Muscle of leg (tissue), 16 donors: ENCODE data around the gene TMEM87A. TPM values are rescaled to one million over a fixed set of nuclear protein-coding genes. Genes with fewer than 3 reads are reported as not detected.
A peak's percentile ranks its signal among the peaks of the same experiment; 100 is the strongest.
"Not testable (repeated sequence)": the region's sequence is repeated elsewhere in the genome, so short reads cannot be mapped to it uniquely, and the experiment has no call there.

Source experiments
- DNase-seq: peaks from one replicate; pipeline ENCODE4 v3.0.0; 2013
- H3K27ac ChIP-seq: one replicate; pipeline ENCODE4 v1.5.1; 2013; ENCODE audit warnings: mild to moderate bottlenecking, low read length, control low read depth
- H3K27me3 ChIP-seq: one replicate; pipeline ENCODE4 v1.6.1; 2013; ENCODE audit warnings: low read length; ENCODE audit not compliant: control insufficient read depth, insufficient read depth
- H3K36me3 ChIP-seq: one replicate; pipeline ENCODE4 v1.6.1; 2013; ENCODE audit warnings: low read length; ENCODE audit not compliant: control insufficient read depth, insufficient read depth
- H3K4me1 ChIP-seq: one replicate; pipeline ENCODE4 v1.6.1; 2013; ENCODE audit warnings: low read length; ENCODE audit not compliant: control insufficient read depth, insufficient read depth
- H3K4me3 ChIP-seq: one replicate; pipeline ENCODE4 v1.5.1; 2013; ENCODE audit warnings: low read length, control low read depth
- H3K9me3 ChIP-seq: replicated peaks from 2 replicates; pipeline ENCODE4 v1.6.1; 2013; ENCODE audit warnings: low read depth, low read length; ENCODE audit not compliant: control insufficient read depth
- WGBS: methylation state at CpG from one replicate; pipeline ENCODE4 v1.1.5; 2013; ENCODE audit warnings: missing lambda C conversion rate; ENCODE audit not compliant: insufficient coverage; 5-methylcytosine and 5-hydroxymethylcytosine counted together
- long read RNA-seq, 11 donors: transcript quantifications; one replicate each; lab custom pipeline, GENCODE V29; 2026
- polyA plus RNA-seq, 8 donors: library from polyadenylated mRNA; unstranded; fragments of 120-200 nt; gene quantifications; one replicate each; pipeline versions ENCODE4 v1.2.1 to v1.2.3, GENCODE V29; 2013; ENCODE audit warnings: inconsistent platforms in 1 of 8, low replicate concordance in 1 of 8; ENCODE audit not compliant: insufficient read length in 8 of 8, insufficient read depth in 1 of 8
- total RNA-seq: library from RNA; stranded (reverse); fragments of 120-200 nt; gene quantifications from one replicate; pipeline ENCODE4 v1.2.4, GENCODE V29; 2013

Gene TMEM87A
- total RNA-seq (45.8 TPM), polyA plus RNA-seq (10 to 100 TPM; 31.9 to 41.9 (median 34.9) TPM)
- long read RNA-seq, donor 1, partial matches to known transcripts = 0 of 4 reads
- long read RNA-seq, donor 1, other reads (novel, unspliced or antisense) = 0 of 4 reads
- long read RNA-seq, donor 2 = 0 reads
- long read RNA-seq, donor 3, transcript TMEM87A-202 (20 exons, 3,109 nt) = major isoform, 6 of 21 reads
- long read RNA-seq, donor 3, partial matches to known transcripts = 14 of 21 reads
- long read RNA-seq, donor 3, other reads (novel, unspliced or antisense) = 0 of 21 reads
- long read RNA-seq, donor 4, transcript TMEM87A-202 (20 exons, 3,109 nt) = major isoform, 5 of 6 reads
- long read RNA-seq, donor 4, partial matches to known transcripts = 0 of 6 reads
- long read RNA-seq, donor 4, other reads (novel, unspliced or antisense) = 0 of 6 reads
- long read RNA-seq, donor 5, transcript TMEM87A-202 (20 exons, 3,109 nt) = major isoform, 10 of 17 reads
- long read RNA-seq, donor 5, partial matches to known transcripts = 7 of 17 reads
- long read RNA-seq, donor 5, other reads (novel, unspliced or antisense) = 0 of 17 reads
- long read RNA-seq, donor 6, transcript TMEM87A-202 (20 exons, 3,109 nt) = major isoform, 14 of 17 reads
- long read RNA-seq, donor 6, partial matches to known transcripts = 0 of 17 reads
- long read RNA-seq, donor 6, other reads (novel, unspliced or antisense) = 0 of 17 reads
- long read RNA-seq, donor 7, transcript TMEM87A-202 (20 exons, 3,109 nt) = major isoform, 7 of 8 reads
- long read RNA-seq, donor 7, partial matches to known transcripts = 0 of 8 reads
- long read RNA-seq, donor 7, other reads (novel, unspliced or antisense) = 0 of 8 reads
- long read RNA-seq, donor 8, transcript TMEM87A-202 (20 exons, 3,109 nt) = major isoform, 13 of 15 reads
- long read RNA-seq, donor 8, partial matches to known transcripts = 0 of 15 reads
- long read RNA-seq, donor 8, other reads (novel, unspliced or antisense) = 0 of 15 reads
- long read RNA-seq, donor 9, partial matches to known transcripts = 0 of 4 reads
- long read RNA-seq, donor 9, other reads (novel, unspliced or antisense) = 0 of 4 reads
- long read RNA-seq, donor 10, transcript TMEM87A-202 (20 exons, 3,109 nt) = major isoform, 6 of 321 reads
- long read RNA-seq, donor 10, partial matches to known transcripts = 282 of 321 reads
- long read RNA-seq, donor 10, other reads (novel, unspliced or antisense) = 32 of 321 reads
- long read RNA-seq, donor 11, transcript TMEM87A-202 (20 exons, 3,109 nt) = major isoform, 11 of 26 reads
- long read RNA-seq, donor 11, partial matches to known transcripts = 14 of 26 reads
- long read RNA-seq, donor 11, other reads (novel, unspliced or antisense) = 0 of 26 reads

- peak within 1 kb of the TSS; percentile 68 for H3K4me3 ChIP-seq
- H3K27ac ChIP-seq = peak within 1 kb of the TSS; percentile 99
- H3K9me3 ChIP-seq = no peaks in the 10 kb centered on the region
- peaks cover 13% of the 10 kb centered on the region for H3K4me1 ChIP-seq
- DNase-seq = peak; percentile 100
- H3K36me3 ChIP-seq = peaks cover 3% of the 10 kb centered on the region
- WGBS = 0% methylated on average over 49 of the region's 52 CpGs
- no peaks in the 10 kb centered on the region for H3K27me3 ChIP-seq
Measured at GRCh38 chr15:42272939-42273899, at the start of gene TMEM87A, which contains the start of gene GANC. Gene TMEM87A, minus strand, starts transcription at chr15:42273433. Its CDS starts 35 bp downstream, at chr15:42273398. Gene GANC, plus strand, starts transcription at chr15:42273201. Its CDS starts 1,281 bp downstream, at chr15:42274482.

- no peak overlapping the region for H3K27ac ChIP-seq
- no peaks in the 10 kb centered on the region for H3K27me3 ChIP-seq
- no peaks in the 10 kb centered on the region for H3K9me3 ChIP-seq
- WGBS = 100% methylated on average over 1 of the region's 2 CpGs
- DNase-seq = no peak
- H3K4me3 ChIP-seq = no peak overlapping the region
- no peaks in the 10 kb centered on the region for H3K4me1 ChIP-seq
- H3K36me3 ChIP-seq = peaks cover 15% of the 10 kb centered on the region
Measured at GRCh38 chr15:42319206-42319605, 46.0 kb upstream of the TMEM87A start.

GRCh38 chr15:42316282-42316805 lies 43.1 kb upstream of the TMEM87A start:
- not testable (repeated sequence) for H3K27me3 ChIP-seq, H3K4me1 ChIP-seq, H3K36me3 ChIP-seq, H3K27ac ChIP-seq, H3K4me3 ChIP-seq, H3K9me3 ChIP-seq, DNase-seq
- WGBS = 52% methylated on average over 3 of the region's 11 CpGs

- no peaks in the 10 kb centered on the region for H3K4me1 ChIP-seq
- H3K9me3 ChIP-seq = no peaks in the 10 kb centered on the region
- H3K27me3 ChIP-seq = no peaks in the 10 kb centered on the region
- WGBS = no CpG with 5 or more reads among the region's 1 CpG
- no peak overlapping the region for H3K4me3 ChIP-seq
- peaks cover 9% of the 10 kb centered on the region for H3K36me3 ChIP-seq
- no peak overlapping the region for H3K27ac ChIP-seq
- no peak for DNase-seq
Measured at GRCh38 chr15:42315521-42315920, 42.3 kb upstream of the TMEM87A start.

- DNase-seq = no peak
- Histone ChIP-seq H3K4me1 (no peaks in the 10 kb centered on the region), H3K27ac (no peak overlapping the region), H3K9me3 (no peaks in the 10 kb centered on the region), H3K27me3 (no peaks in the 10 kb centered on the region), H3K36me3 (peaks cover 10% of the 10 kb centered on the region), H3K4me3 (no peak overlapping the region)
- no CpG with 5 or more reads among the region's 1 CpG for WGBS
Measured at GRCh38 chr15:42314818-42315217, 41.6 kb upstream of the TMEM87A start.

GRCh38 chr15:42313463-42313862 lies 40.2 kb upstream of the TMEM87A start:
- Histone ChIP-seq H3K4me3 (no peak overlapping the region), H3K36me3 (peaks cover 10% of the 10 kb centered on the region), H3K4me1 (no peaks in the 10 kb centered on the region), H3K27ac (no peak overlapping the region), H3K9me3 (no peaks in the 10 kb centered on the region), H3K27me3 (no peaks in the 10 kb centered on the region)
- no CpG with 5 or more reads among the region's 3 CpGs for WGBS
- DNase-seq = no peak

GRCh38 chr15:42306681-42307080 lies 33.4 kb upstream of the TMEM87A start:
- no peak overlapping the region for H3K27ac ChIP-seq
- no CpG with 5 or more reads among the region's 1 CpG for WGBS
- DNase-seq = no peak
- H3K27me3 ChIP-seq = no peaks in the 10 kb centered on the region
- peaks cover 15% of the 10 kb centered on the region for H3K9me3 ChIP-seq
- no peaks in the 10 kb centered on the region for H3K4me1 ChIP-seq
- H3K4me3 ChIP-seq = no peak overlapping the region
- peaks cover 11% of the 10 kb centered on the region for H3K36me3 ChIP-seq

- H3K27ac ChIP-seq, H3K36me3 ChIP-seq, H3K4me3 ChIP-seq, DNase-seq, H3K27me3 ChIP-seq, H3K4me1 ChIP-seq: not testable (repeated sequence)
- peaks cover 15% of the 10 kb centered on the region for H3K9me3 ChIP-seq
- 93% methylated on average over 2 of the region's 4 CpGs for WGBS
Measured at GRCh38 chr15:42301004-42301403, 27.8 kb upstream of the TMEM87A start.

- no peak for DNase-seq
- H3K36me3 ChIP-seq = peaks cover 7% of the 10 kb centered on the region
Measured at GRCh38 chr15:42289166-42289565, 15.9 kb upstream of the TMEM87A start.

More at GRCh38 chr15:42289166-42289565, 15.9 kb upstream of the TMEM87A start:
- Histone ChIP-seq H3K4me1 (no peaks in the 10 kb centered on the region), H3K9me3 (no peaks in the 10 kb centered on the region), H3K27me3 (no peaks in the 10 kb centered on the region), H3K4me3 (no peak overlapping the region), H3K27ac (no peak overlapping the region)
- WGBS = no CpG with 5 or more reads among the region's 1 CpG
